Tibial artery (tissue), 4 donors: ENCODE results near the gene DMPK.

Experiments used
- DNase-seq, 2 donors: peaks; one replicate each; pipeline ENCODE4 v3.0.0-alpha.2; 2019
- H3K27ac ChIP-seq, 2 donors: fragments of 200-600 bp; sonication (generic) in 1 of 2; 1 replicate in 1 of 2; 2 replicates in 1 of 2; pipeline ENCODE4 v1.5.1; 2018 to 2019; ENCODE audit warnings: mild to moderate bottlenecking in 1 of 2
- H3K27me3 ChIP-seq, 2 donors: fragments of 200-600 bp; sonication (generic) in 1 of 2; one replicate each; pipeline versions ENCODE4 v1.5.1 to v1.6.0; 2016 to 2019
- H3K36me3 ChIP-seq, 3 donors: fragments of 200-600 bp; sonication (generic) in 2 of 3; one replicate each; pipeline ENCODE4 v1.5.1; 2016 to 2019; ENCODE audit warnings: mild to moderate bottlenecking in 2 of 3
- H3K4me1 ChIP-seq, 4 donors: fragments of 200-600 bp; sonication (generic) in 2 of 4; 1 replicate in 3 of 4; 2 replicates in 1 of 4; pipeline ENCODE4 v1.5.1; 2016 to 2019
- H3K4me3 ChIP-seq, 2 donors: fragments of 200-600 bp; sonication (generic) in 1 of 2; 1 replicate in 1 of 2; 2 replicates in 1 of 2; pipeline ENCODE4 v1.5.1; 2018 to 2019; ENCODE audit warnings: mild to moderate bottlenecking in 2 of 2
- H3K9me3 ChIP-seq, 3 donors: fragments of 200-600 bp; sonication (generic) in 1 of 3; one replicate each; pipeline ENCODE4 v1.5.1; 2016 to 2019
- CTCF ChIP-seq, 2 experiments: fragments of 200-600 bp in 1 of 2; fragments of 450-650 bp in 1 of 2; IDR thresholded peaks; one replicate each; pipeline ENCODE4 v1.5.1; 2017 to 2019; ENCODE audit warnings: antibody characterized with exemption in 2 of 2, mild to moderate bottlenecking in 1 of 2, moderate library complexity in 1 of 2
- intact Hi-C: fragments of 100-400 bp; cut with DNase I; formaldehyde crosslinking; loops from one replicate; pipeline ENCODE4 v1.15.0; 2023; ENCODE audit warnings: low total_unique reads

Gene DMPK

DNA sequence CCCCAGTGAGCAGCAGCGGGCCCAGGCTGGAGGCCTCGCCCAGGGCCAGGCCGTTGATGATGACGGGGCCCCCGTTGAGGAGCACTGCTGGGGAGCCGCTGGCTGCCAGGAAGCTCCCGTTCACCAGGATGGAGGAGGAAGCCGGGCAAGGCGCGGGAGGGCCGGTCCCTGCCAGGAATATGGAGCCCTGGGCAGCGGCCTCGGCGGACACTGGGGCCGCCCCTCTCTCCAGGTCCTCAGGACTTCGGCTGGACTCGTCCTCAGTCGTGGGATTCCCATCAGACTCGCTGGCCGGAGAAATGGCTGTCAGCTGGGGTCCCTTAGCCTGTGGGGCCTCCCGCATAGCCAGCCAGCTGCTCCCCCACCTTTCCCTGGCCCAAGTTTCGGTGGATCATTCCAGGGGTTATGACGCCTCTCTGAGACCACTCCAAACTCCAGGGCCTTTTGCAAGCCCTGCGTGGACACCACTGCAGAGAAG, 15.4 kb downstream of the DMPK start:
- no peaks in the 10 kb centered on the region for H3K9me3 ChIP-seq
- no peak for TF ChIP-seq CTCF (IDR thresholded peaks at IDR 0.05)
- intact Hi-C loops, result loop anchor here (10.0 kb wide), 1 partner anchor 52 kb away; no protein-coding TSS in a partner anchor
- peak overlapping the region; percentile 88 to 93 for H3K4me3 ChIP-seq
- peaks cover 0 to 53% (median 45%) of the 10 kb centered on the region in 4 donors for H3K4me1 ChIP-seq
- no peak for DNase-seq
- H3K27ac ChIP-seq, result peak overlapping the region; percentile 98 to 99
- peaks cover 0 to 22% (median 7%) of the 10 kb centered on the region in 3 donors for H3K36me3 ChIP-seq
- no peaks in the 10 kb centered on the region for H3K27me3 ChIP-seq

GRCh38 chr19:45766296-45766868, 15.9 kb downstream of the DMPK start:
- peaks cover 0 to 49% (median 42%) of the 10 kb centered on the region in 4 donors for H3K4me1 ChIP-seq
- H3K27me3 ChIP-seq, result no peaks in the 10 kb centered on the region
- H3K4me3 ChIP-seq, result peak overlapping the region; percentile 88 to 93
- peak overlapping the region; percentile 98 to 99 for H3K27ac ChIP-seq
- intact Hi-C loops, result loop anchor here (10.0 kb wide), 1 partner anchor 52 kb away; no protein-coding TSS in a partner anchor
- TF ChIP-seq CTCF (IDR thresholded peaks at IDR 0.05), result no peak
- no peaks in the 10 kb centered on the region for H3K9me3 ChIP-seq
- H3K36me3 ChIP-seq, result peaks cover 0 to 16% (median 2%) of the 10 kb centered on the region in 3 donors
- DNase-seq, result peak in 1 of 2 donors; percentile 77

DNA sequence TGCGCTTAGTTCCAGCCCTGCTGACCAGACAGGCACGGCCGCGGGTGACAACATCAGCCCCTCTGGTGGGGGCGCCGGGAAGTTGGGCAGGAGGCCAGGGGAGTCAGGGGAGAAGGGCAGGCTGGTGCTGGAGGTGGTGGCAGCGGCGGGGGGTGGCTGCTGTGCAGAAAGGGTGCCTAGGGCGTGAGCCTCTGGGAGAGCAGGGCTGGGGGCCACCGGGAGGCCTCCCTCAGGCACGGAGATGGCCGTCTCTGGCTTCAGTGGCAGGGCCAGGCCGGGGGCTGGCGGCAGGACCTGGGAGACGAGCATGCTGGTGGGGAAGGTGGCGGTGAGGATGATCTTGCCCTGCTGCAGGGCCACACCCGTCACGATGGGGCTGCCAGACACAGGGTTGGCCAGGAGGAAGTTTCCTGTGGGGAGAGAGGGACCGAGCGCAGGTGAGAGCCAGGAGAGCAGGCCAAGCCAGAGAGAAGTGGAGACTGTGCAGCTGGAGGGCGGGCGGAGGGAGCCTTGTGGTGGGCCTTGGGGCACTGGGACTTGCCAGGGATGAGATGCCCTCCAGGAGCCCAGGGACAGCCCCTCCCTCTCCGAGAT, 16.5 kb downstream of the DMPK start:
- DNase-seq, result no peak
- intact Hi-C loops, result loop anchor here (10.0 kb wide), 1 partner anchor 51 kb away; no protein-coding TSS in a partner anchor
- peak overlapping the region; percentile 98 to 99 for H3K27ac ChIP-seq
- TF ChIP-seq CTCF (IDR thresholded peaks at IDR 0.05), result no peak
- H3K4me3 ChIP-seq, result peak overlapping the region in 1 of 2 donors; percentile 93
- H3K36me3 ChIP-seq, result peaks cover 0 to 15% (median 0%) of the 10 kb centered on the region in 3 donors
- no peaks in the 10 kb centered on the region for H3K9me3 ChIP-seq
- peaks cover 0 to 43% (median 36%) of the 10 kb centered on the region in 4 donors for H3K4me1 ChIP-seq
- no peaks in the 10 kb centered on the region for H3K27me3 ChIP-seq

DNA sequence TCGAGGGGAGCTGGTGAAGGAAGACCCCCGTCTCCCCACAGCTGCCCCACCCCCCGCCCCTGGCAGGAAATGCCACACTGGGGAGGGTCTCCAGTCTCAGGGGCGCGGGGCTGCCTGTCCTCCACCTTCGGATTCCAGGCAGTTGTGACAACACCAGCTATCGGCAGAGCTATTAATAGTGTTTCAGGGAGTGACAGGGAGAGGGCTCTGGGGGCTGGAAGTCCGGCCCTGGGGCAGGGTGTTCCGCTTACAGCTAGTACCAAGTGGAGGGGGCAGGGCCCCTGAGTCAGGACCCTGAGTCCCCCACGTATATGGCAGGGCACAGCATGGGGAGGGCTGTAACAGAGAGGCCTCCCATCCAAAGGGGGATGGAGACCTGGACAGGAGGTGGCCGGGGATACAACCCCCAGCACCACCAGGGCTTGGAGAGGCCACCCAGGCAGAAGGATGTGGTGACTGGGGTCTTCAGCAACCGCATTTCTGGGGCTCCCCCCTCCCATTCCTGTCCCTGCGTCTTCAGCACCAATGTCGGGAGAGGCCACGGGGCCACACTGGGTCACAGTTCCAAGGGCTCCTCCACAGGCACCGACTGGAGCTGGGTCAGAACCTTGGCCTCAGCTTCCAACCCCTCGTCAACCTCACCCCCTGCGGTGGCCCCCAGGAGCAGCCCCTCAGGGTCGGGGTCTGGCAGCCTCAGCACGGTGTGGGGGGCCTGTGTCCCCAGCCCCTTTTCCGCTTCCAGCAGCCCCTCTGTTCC, 17.2 kb downstream of the DMPK start:
- Histone ChIP-seq H3K27me3 (no peaks in the 10 kb centered on the region), H3K36me3 (peaks cover 0 to 15% (median 0%) of the 10 kb centered on the region in 3 donors), H3K4me3 (no peak overlapping the region), H3K4me1 (peaks cover 0 to 42% (median 34%) of the 10 kb centered on the region in 4 donors), H3K9me3 (no peaks in the 10 kb centered on the region), H3K27ac (peak overlapping the region; percentile 98 to 99)
- no peak for TF ChIP-seq CTCF (IDR thresholded peaks at IDR 0.05)
- intact Hi-C loops, result loop anchor here (10.0 kb wide), 1 partner anchor 50 kb away; no protein-coding TSS in a partner anchor
- peak in 1 of 2 donors; percentile 72 for DNase-seq

GRCh38 chr19:45764475-45764874, 17.8 kb downstream of the DMPK start:
- Histone ChIP-seq H3K4me3 (peak overlapping the region in 1 of 2 donors; percentile 2), H3K27ac (peak overlapping the region; percentile 98 to 99), H3K4me1 (peaks cover 0 to 39% (median 34%) of the 10 kb centered on the region in 4 donors), H3K9me3 (no peaks in the 10 kb centered on the region), H3K27me3 (no peaks in the 10 kb centered on the region), H3K36me3 (peaks cover 0 to 15% (median 0%) of the 10 kb centered on the region in 3 donors)
- TF ChIP-seq CTCF (IDR thresholded peaks at IDR 0.05), result no peak
- no peak for DNase-seq
- intact Hi-C loops, result loop anchor here (10.0 kb wide), 1 partner anchor 50 kb away; no protein-coding TSS in a partner anchor
